SU-DHL-6 (cell line): Measurements from ENCODE around the gene TIAM2.

ENCODE experiments used
- EZH2phosphoT487 ChIP-seq: fragments of 200-600 bp; sonication (generic), shearing (Covaris generic); conservative IDR thresholded peaks from 2 replicates; pipeline ENCODE4 v1.6.1; 2018; ENCODE audit warnings: mild to moderate bottlenecking, antibody characterized with exemption, low read length, moderate library complexity, mixed read lengths
- TF ChIP-seq, protein P1 (sequence below): fragments of 200-600 bp; sonication (generic); IDR thresholded peaks from one replicate; pipeline ENCODE4 v1.5.1; 2017; ENCODE audit warnings: antibody characterized with exemption, mild to moderate bottlenecking, low read length, moderate library complexity; ENCODE audit not compliant: insufficient read depth, poor library complexity, severe bottlenecking

DNA sequence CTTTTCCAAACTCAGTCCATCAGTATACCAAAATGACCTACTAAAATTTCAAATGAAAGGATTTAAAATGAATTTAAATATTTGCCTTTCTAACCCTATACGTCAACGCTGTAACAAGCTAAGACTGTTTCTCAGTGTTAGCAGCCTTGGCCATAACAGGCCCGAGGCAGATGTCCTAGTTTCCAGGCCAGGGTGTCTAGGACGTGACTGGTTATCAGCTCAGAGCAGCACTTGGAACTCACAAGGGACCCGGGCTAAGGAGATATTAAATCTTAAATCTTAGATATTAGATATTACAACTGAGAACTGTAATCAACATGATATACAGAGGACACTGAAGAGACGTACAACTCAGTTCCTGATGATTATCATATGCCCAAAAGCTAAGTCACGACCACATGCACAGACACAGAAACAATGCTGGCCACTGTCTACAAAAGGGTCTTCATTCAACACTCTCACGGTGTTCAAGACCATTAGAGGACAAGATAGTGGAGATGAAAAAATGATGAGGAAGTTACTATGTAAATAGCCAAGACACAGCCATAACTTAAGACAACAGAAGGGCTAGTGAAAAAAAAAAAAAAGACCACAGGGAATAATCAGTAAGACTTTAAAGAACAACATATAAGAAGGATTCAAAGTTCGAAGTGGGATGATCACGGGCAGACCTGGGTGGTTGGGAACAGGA is 268.4 kb downstream of the TIAM2 start, which contains the start of gene CLDN20:
- TF ChIP-seq, protein P1, sequence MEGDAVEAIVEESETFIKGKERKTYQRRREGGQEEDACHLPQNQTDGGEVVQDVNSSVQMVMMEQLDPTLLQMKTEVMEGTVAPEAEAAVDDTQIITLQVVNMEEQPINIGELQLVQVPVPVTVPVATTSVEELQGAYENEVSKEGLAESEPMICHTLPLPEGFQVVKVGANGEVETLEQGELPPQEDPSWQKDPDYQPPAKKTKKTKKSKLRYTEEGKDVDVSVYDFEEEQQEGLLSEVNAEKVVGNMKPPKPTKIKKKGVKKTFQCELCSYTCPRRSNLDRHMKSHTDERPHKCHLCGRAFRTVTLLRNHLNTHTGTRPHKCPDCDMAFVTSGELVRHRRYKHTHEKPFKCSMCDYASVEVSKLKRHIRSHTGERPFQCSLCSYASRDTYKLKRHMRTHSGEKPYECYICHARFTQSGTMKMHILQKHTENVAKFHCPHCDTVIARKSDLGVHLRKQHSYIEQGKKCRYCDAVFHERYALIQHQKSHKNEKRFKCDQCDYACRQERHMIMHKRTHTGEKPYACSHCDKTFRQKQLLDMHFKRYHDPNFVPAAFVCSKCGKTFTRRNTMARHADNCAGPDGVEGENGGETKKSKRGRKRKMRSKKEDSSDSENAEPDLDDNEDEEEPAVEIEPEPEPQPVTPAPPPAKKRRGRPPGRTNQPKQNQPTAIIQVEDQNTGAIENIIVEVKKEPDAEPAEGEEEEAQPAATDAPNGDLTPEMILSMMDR: no peak
- TF ChIP-seq EZH2phosphoT487: no peak
